Measurements from ENCODE around the gene COL21A1.
"Not testable (repeated sequence)": the region's sequence is repeated elsewhere in the genome, so short reads cannot be mapped to it uniquely, and the experiment has no call there.

COL21A1 gene

GRCh38 chr6:56048601-56049000 lies 198.8 kb downstream of the COL21A1 start:
- DNase-seq (ENCODE audit: low read depth in 2 of 2): no peak

- DNase-seq (ENCODE audit: low read depth in 2 of 2): no peak
Measured at GRCh38 chr6:56047931-56048540, 199.3 kb downstream of the COL21A1 start.

GRCh38 chr6:56046576-56046975 lies 200.8 kb downstream of the COL21A1 start:
- DNase-seq (ENCODE audit: low read depth in 2 of 2): no peak

- no peak for DNase-seq (ENCODE audit: low read depth in 2 of 2)
Measured at GRCh38 chr6:56043761-56044160, 203.6 kb downstream of the COL21A1 start.

GRCh38 chr6:56043076-56043475 lies 204.3 kb downstream of the COL21A1 start:
- no peak for DNase-seq (ENCODE audit: low read depth in 2 of 2)

- DNase-seq (ENCODE audit: low read depth in 2 of 2): no peak
Measured at GRCh38 chr6:56041591-56041990, 205.8 kb downstream of the COL21A1 start.

GRCh38 chr6:56040889-56041301 lies 206.5 kb downstream of the COL21A1 start:
- no peak for DNase-seq (ENCODE audit: low read depth in 2 of 2)

GRCh38 chr6:56040223-56040622 lies 207.2 kb downstream of the COL21A1 start:
- DNase-seq (ENCODE audit: low read depth in 2 of 2): no peak

GRCh38 chr6:56038764-56039163 lies 208.6 kb downstream of the COL21A1 start:
- DNase-seq (ENCODE audit: low read depth in 2 of 2): no peak

GRCh38 chr6:56037601-56038000 lies 209.8 kb downstream of the COL21A1 start:
- DNase-seq (ENCODE audit: low read depth in 2 of 2): no peak

- DNase-seq (ENCODE audit: low read depth in 2 of 2): no peak
Measured at GRCh38 chr6:56036916-56037600, 210.3 kb downstream of the COL21A1 start.

GRCh38 chr6:56033401-56033800 lies 214.0 kb downstream of the COL21A1 start:
- DNase-seq (ENCODE audit: low read depth in 2 of 2): no peak

GRCh38 chr6:56032715-56033260 lies 214.6 kb downstream of the COL21A1 start:
- no peak for DNase-seq (ENCODE audit: low read depth in 2 of 2)

GRCh38 chr6:56027865-56028264 lies 219.5 kb downstream of the COL21A1 start:
- no peak for DNase-seq (ENCODE audit: low read depth in 2 of 2)

GRCh38 chr6:56026455-56027180 lies 220.8 kb downstream of the COL21A1 start:
- no peak for DNase-seq (ENCODE audit: low read depth in 2 of 2)

- DNase-seq (ENCODE audit: low read depth in 2 of 2): no peak
Measured at GRCh38 chr6:56025795-56026194, 221.6 kb downstream of the COL21A1 start.

- no peak for DNase-seq (ENCODE audit: low read depth in 2 of 2)
Measured at GRCh38 chr6:56024931-56025330, 222.4 kb downstream of the COL21A1 start.

GRCh38 chr6:56023829-56024228 lies 223.6 kb downstream of the COL21A1 start:
- DNase-seq (ENCODE audit: low read depth in 2 of 2): no peak

- no peak for DNase-seq (ENCODE audit: low read depth in 2 of 2)
Measured at GRCh38 chr6:56022678-56023077, 224.7 kb downstream of the COL21A1 start.

GRCh38 chr6:56021943-56022342 lies 225.4 kb downstream of the COL21A1 start:
- DNase-seq (ENCODE audit: low read depth in 2 of 2): no peak

- no peak for DNase-seq (ENCODE audit: low read depth in 2 of 2)
Measured at GRCh38 chr6:56019973-56020372, 227.4 kb downstream of the COL21A1 start.

GRCh38 chr6:56017198-56017597 lies 230.2 kb downstream of the COL21A1 start:
- DNase-seq (ENCODE audit: low read depth in 2 of 2): no peak

- DNase-seq (ENCODE audit: low read depth in 2 of 2): not testable (repeated sequence)
Measured at GRCh38 chr6:56014039-56014438, 233.3 kb downstream of the COL21A1 start.

All from activated CD8-positive, alpha-beta memory T cell treated with anti-CD3 and anti-CD28 coated beads for 4 hours (primary cell).